H9 (cell line): ENCODE data around the gene IGBP1. TPM values are rescaled to one million over a fixed set of nuclear protein-coding genes. Genes with fewer than 3 reads are reported as not detected.

Experiments
- DNase-seq: peaks from one replicate; pipeline ENCODE4 v3.0.0-alpha.2; 2017
- H2AFZ ChIP-seq: one replicate; pipeline ENCODE4 v1.6.1; 2013; ENCODE audit warnings: mild to moderate bottlenecking, low read length, control low read depth, moderate library complexity
- H2AK5ac ChIP-seq: 2 replicates; pipeline ENCODE4 v1.6.1; 2013; ENCODE audit warnings: low read length, control low read depth, mixed read lengths; ENCODE audit not compliant: insufficient read length
- H2BK120ac ChIP-seq: one replicate; pipeline ENCODE4 v1.6.1; 2013; ENCODE audit warnings: low read depth, mild to moderate bottlenecking, low read length, control low read depth, inconsistent platforms; ENCODE audit not compliant: poor library complexity, severe bottlenecking
- H2BK12ac ChIP-seq: 2 replicates; pipeline ENCODE4 v1.6.1; 2013; ENCODE audit warnings: low read length, control low read depth, mixed read lengths, low read depth; ENCODE audit not compliant: insufficient read length
- H2BK15ac ChIP-seq: 2 replicates; pipeline ENCODE4 v1.6.1; 2013; ENCODE audit warnings: low read depth, low read length, control low read depth
- H2BK20ac ChIP-seq: one replicate; pipeline ENCODE4 v1.6.1; 2013; ENCODE audit warnings: low read depth, mild to moderate bottlenecking, low read length, control low read depth, inconsistent platforms; ENCODE audit not compliant: poor library complexity, severe bottlenecking
- H2BK5ac ChIP-seq: 2 replicates; pipeline ENCODE4 v1.6.1; 2013; ENCODE audit warnings: low read length, control low read depth, mixed read lengths; ENCODE audit not compliant: insufficient read length
- H3K14ac ChIP-seq: 2 replicates; pipeline ENCODE4 v1.6.1; 2013; ENCODE audit warnings: low read length, control low read depth; ENCODE audit not compliant: insufficient read depth
- H3K18ac ChIP-seq: 2 replicates; pipeline ENCODE4 v1.6.1; 2013; ENCODE audit warnings: low read depth, mild to moderate bottlenecking, mixed read lengths, low read length, control low read depth; ENCODE audit not compliant: insufficient read length
- H3K23ac ChIP-seq: 2 replicates; pipeline ENCODE4 v1.6.1; 2013; ENCODE audit warnings: low read length, control low read depth, mixed read lengths, low read depth; ENCODE audit not compliant: insufficient read length
- H3K23me2 ChIP-seq: 2 replicates; pipeline ENCODE4 v1.6.1; 2013; ENCODE audit warnings: low read depth, mild to moderate bottlenecking, mixed read lengths, low read length, control low read depth; ENCODE audit not compliant: insufficient read length, poor library complexity, severe bottlenecking
- H3K27ac ChIP-seq: 2 replicates; pipeline ENCODE4 v1.5.1; 2013; ENCODE audit warnings: low read length, control low read depth, mixed read lengths, low read depth; ENCODE audit not compliant: insufficient read length
- H3K27me3 ChIP-seq: 2 replicates; pipeline ENCODE4 v1.6.1; 2013; ENCODE audit warnings: low read length, control low read depth, inconsistent platforms; ENCODE audit not compliant: insufficient read depth
- H3K4ac ChIP-seq: 2 replicates; pipeline ENCODE4 v1.6.1; 2013; ENCODE audit warnings: low read depth, mild to moderate bottlenecking, control low read depth, inconsistent platforms, low read length, moderate library complexity
- H3K4me1 ChIP-seq: 2 replicates; pipeline ENCODE4 v1.6.1; 2013; ENCODE audit warnings: low read length, control low read depth, inconsistent platforms; ENCODE audit not compliant: insufficient read depth
- H3K4me2 ChIP-seq: 2 replicates; pipeline ENCODE4 v1.6.1; 2013; ENCODE audit warnings: low read length, control low read depth, mixed read lengths; ENCODE audit not compliant: insufficient read length, insufficient read depth
- H3K56ac ChIP-seq: 2 replicates; pipeline ENCODE4 v1.6.1; 2013; ENCODE audit warnings: low read depth, mild to moderate bottlenecking, mixed read lengths, low read length, control low read depth; ENCODE audit not compliant: insufficient read length
- H3K79me1 ChIP-seq: 2 replicates; pipeline ENCODE4 v1.6.1; 2013; ENCODE audit warnings: low read depth, mild to moderate bottlenecking, moderate library complexity, low read length, control low read depth, inconsistent platforms; ENCODE audit not compliant: insufficient read depth, poor library complexity, severe bottlenecking
- H3K79me2 ChIP-seq: 2 replicates; pipeline ENCODE4 v1.6.1; 2013; ENCODE audit warnings: low read length, control low read depth, inconsistent platforms; ENCODE audit not compliant: insufficient read depth
- H3K9ac ChIP-seq: 2 replicates; pipeline ENCODE4 v1.6.1; 2013; ENCODE audit warnings: low read length, control low read depth, mixed read lengths; ENCODE audit not compliant: insufficient read length; ENCODE audit errors: extremely low read depth
- H3K9me3 ChIP-seq: one replicate; pipeline ENCODE4 v1.6.1; 2013; ENCODE audit warnings: low read depth, low read length, inconsistent platforms; ENCODE audit not compliant: control insufficient read depth
- H3T11ph ChIP-seq: one replicate; pipeline ENCODE4 v1.6.1; 2013; ENCODE audit warnings: mild to moderate bottlenecking, low read length, control low read depth, inconsistent platforms
- H4K20me1 ChIP-seq: one replicate; pipeline ENCODE4 v1.6.1; 2013; ENCODE audit not compliant: control insufficient read depth, insufficient read length, insufficient read depth
- H4K5ac ChIP-seq: 2 replicates; pipeline ENCODE4 v1.6.1; 2013; ENCODE audit warnings: low read depth, mild to moderate bottlenecking, mixed read lengths, low read length, control low read depth; ENCODE audit not compliant: insufficient read length
- H4K8ac ChIP-seq: replicated peaks from 2 replicates; pipeline ENCODE4 v1.6.1; 2013; ENCODE audit warnings: low read length, control low read depth, mixed read lengths, low read depth; ENCODE audit not compliant: insufficient read length
- H4K91ac ChIP-seq: 2 replicates; pipeline ENCODE4 v1.6.1; 2013; ENCODE audit warnings: low read depth, mild to moderate bottlenecking, moderate library complexity, mixed read lengths, low read length, control low read depth; ENCODE audit not compliant: insufficient read length
- H3K27ac Mint-ChIP-seq, 3 experiments: 2 replicates in 2 of 3; 3 replicates in 1 of 3; pipeline ENCODE4 v1.8.0; 2020 to 2021; ENCODE audit warnings: mixed read lengths in 3 of 3, mild to moderate bottlenecking in 1 of 3, moderate library complexity in 1 of 3
- H3K27me3 Mint-ChIP-seq: 2 replicates; pipeline ENCODE4 v1.8.0; 2021; ENCODE audit warnings: low read depth, mild to moderate bottlenecking, moderate library complexity, mixed read lengths
- H3K36me3 Mint-ChIP-seq, 3 experiments: 2 replicates in 2 of 3; 3 replicates in 1 of 3; pipeline ENCODE4 v1.8.0; 2020 to 2021; ENCODE audit warnings: low read depth in 3 of 3, mixed read lengths in 3 of 3; ENCODE audit not compliant: insufficient read depth in 1 of 3
- H3K4me1 Mint-ChIP-seq, 2 experiments: 2 replicates each; pipeline ENCODE4 v1.8.0; 2020; ENCODE audit warnings: mixed read lengths in 2 of 2
- H3K4me3 Mint-ChIP-seq, 2 experiments: 2 replicates in 1 of 2; 3 replicates in 1 of 2; pipeline ENCODE4 v1.8.0; 2020 to 2021; ENCODE audit warnings: mild to moderate bottlenecking in 2 of 2, mixed read lengths in 2 of 2, moderate library complexity in 1 of 2
- H3K9me3 Mint-ChIP-seq, 2 experiments: 2 replicates in 1 of 2; 3 replicates in 1 of 2; pipeline ENCODE4 v1.8.0; 2020; ENCODE audit warnings: mild to moderate bottlenecking in 2 of 2, mixed read lengths in 2 of 2, moderate library complexity in 1 of 2
- WGBS: extraction: QIAGEN DNeasy Blood & Tissue Kit; methylation state at CpG from one replicate; pipeline ENCODE4 v1.1.7; 2013; ENCODE audit warnings: missing lambda C conversion rate, low lambda C conversion rate, mixed read lengths; ENCODE audit not compliant: insufficient read length; ENCODE audit errors: extremely low coverage; 5-methylcytosine and 5-hydroxymethylcytosine counted together
- total RNA-seq: library from RNA; stranded (reverse); gene quantifications from 2 replicates; pipeline ENCODE4 v1.2.1, GENCODE V29; 2021
- TF ChIP-seq, protein P1 (sequence below): fragments of 200-600 bp; sonication (generic); conservative IDR thresholded peaks from 3 replicates; pipeline ENCODE4 v1.8.0; 2021; ENCODE audit warnings: antibody characterized with exemption, mild to moderate bottlenecking

Gene IGBP1
- total RNA-seq, 1 experiment from 2014 or later, result 45.0 TPM

GRCh38 chrX:70132224-70132623 lies 1.0 kb upstream of the IGBP1 start:
- no peak overlapping the region for H4K8ac ChIP-seq
- Mint-ChIP-seq H3K9me3 (peaks cover 64 to 69% of the 10 kb centered on the region in 2 experiments), H3K4me3 (0 out of 5 replicates have a peak overlapping the region, but pooled peaks of 1 of the 2 experiments have one; percentile 10), H3K36me3 (peaks cover 18 to 25% (median 23%) of the 10 kb centered on the region in 3 experiments), H3K27ac (no peak overlapping the region), H3K27me3 (no peaks in the 10 kb centered on the region), H3K4me1 (peaks cover 35 to 51% of the 10 kb centered on the region in 2 experiments)
- no peak overlapping the region for H4K91ac ChIP-seq
- no peak overlapping the region for H3K18ac ChIP-seq
- WGBS, result no CpG with 5 or more reads among the region's 4 CpGs
- no peak overlapping the region for H3K56ac ChIP-seq
- peaks cover 3% of the 10 kb centered on the region for H3K23me2 ChIP-seq
- H3K4me2 ChIP-seq, result no peak overlapping the region
- no peak overlapping the region for H3T11ph ChIP-seq
- H2AFZ ChIP-seq, result no peak overlapping the region
- DNase-seq, result no peak
- no peaks in the 10 kb centered on the region for H4K20me1 ChIP-seq
- no peak overlapping the region for H2BK15ac ChIP-seq
- H3K27ac ChIP-seq, result no peak overlapping the region
- H2BK5ac ChIP-seq, result no peak overlapping the region
- TF ChIP-seq, protein P1, sequence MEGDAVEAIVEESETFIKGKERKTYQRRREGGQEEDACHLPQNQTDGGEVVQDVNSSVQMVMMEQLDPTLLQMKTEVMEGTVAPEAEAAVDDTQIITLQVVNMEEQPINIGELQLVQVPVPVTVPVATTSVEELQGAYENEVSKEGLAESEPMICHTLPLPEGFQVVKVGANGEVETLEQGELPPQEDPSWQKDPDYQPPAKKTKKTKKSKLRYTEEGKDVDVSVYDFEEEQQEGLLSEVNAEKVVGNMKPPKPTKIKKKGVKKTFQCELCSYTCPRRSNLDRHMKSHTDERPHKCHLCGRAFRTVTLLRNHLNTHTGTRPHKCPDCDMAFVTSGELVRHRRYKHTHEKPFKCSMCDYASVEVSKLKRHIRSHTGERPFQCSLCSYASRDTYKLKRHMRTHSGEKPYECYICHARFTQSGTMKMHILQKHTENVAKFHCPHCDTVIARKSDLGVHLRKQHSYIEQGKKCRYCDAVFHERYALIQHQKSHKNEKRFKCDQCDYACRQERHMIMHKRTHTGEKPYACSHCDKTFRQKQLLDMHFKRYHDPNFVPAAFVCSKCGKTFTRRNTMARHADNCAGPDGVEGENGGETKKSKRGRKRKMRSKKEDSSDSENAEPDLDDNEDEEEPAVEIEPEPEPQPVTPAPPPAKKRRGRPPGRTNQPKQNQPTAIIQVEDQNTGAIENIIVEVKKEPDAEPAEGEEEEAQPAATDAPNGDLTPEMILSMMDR, result no peak
- no peak overlapping the region for H2BK12ac ChIP-seq
- H3K79me2 ChIP-seq, result peaks cover 2% of the 10 kb centered on the region; the same call in 1 of the 2 replicates
- H3K9ac ChIP-seq, result no peak overlapping the region
- no peaks in the 10 kb centered on the region for H3K79me1 ChIP-seq
- peaks cover 3% of the 10 kb centered on the region; the same call in 1 of the 2 replicates for H3K4me1 ChIP-seq
- peaks cover 27% of the 10 kb centered on the region for H3K9me3 ChIP-seq
- no peak overlapping the region for H3K23ac ChIP-seq
- H3K4ac ChIP-seq, result no peak overlapping the region
- H2BK120ac ChIP-seq, result no peak overlapping the region
- no peaks in the 10 kb centered on the region for H3K27me3 ChIP-seq
- H2AK5ac ChIP-seq, result no peak overlapping the region
- H3K14ac ChIP-seq, result no peak overlapping the region
- no peak overlapping the region for H4K5ac ChIP-seq
- no peak overlapping the region for H2BK20ac ChIP-seq
